Caco-2 (cell line): Measurements from ENCODE around the gene HMGB3. TPM values are rescaled to one million over a fixed set of nuclear protein-coding genes. Genes with fewer than 3 reads are reported as not detected.

Experiments
- BruUV-seq: library from RNA; stranded (reverse); fragments of 400-500 nt; replicated peaks from 2 replicates; lab custom pipeline; 2021; lab: Mats Ljungman, UMichigan
- CTCF ChIA-PET: fragments of 300-600 bp; sonication (Branson Sonifier 250); formaldehyde crosslinking; loops from one replicate; lab custom pipeline; 2022; ENCODE audit warnings: antibody characterized with exemption; lab: Charles Lee
- POLR2A ChIA-PET: fragments of 300-600 bp; sonication (Branson Sonifier 250); formaldehyde crosslinking; loops from one replicate; lab custom pipeline; 2022; ENCODE audit warnings: antibody characterized with exemption; lab: Charles Lee
- DNase-seq, 2 experiments: peaks; one replicate each; pipeline versions ENCODE4 v3.0.0 to v3.0.0-alpha.2; 2020 to 2022
- H3K27me3 ChIP-seq: replicated peaks from 2 replicates; pipeline ENCODE4 v1.6.0; 2011; ENCODE audit warnings: low read length; ENCODE audit not compliant: control insufficient read depth, insufficient read depth
- H3K36me3 ChIP-seq: 2 replicates; pipeline ENCODE4 v1.5.1; 2011; ENCODE audit warnings: low read length; ENCODE audit not compliant: control insufficient read depth, insufficient read depth
- H3K4me1 ChIP-seq: fragments of 250-450 bp; sonication (Bioruptor Pico); 2 replicates; pipeline ENCODE4 v1.5.1; 2020; ENCODE audit warnings: mild to moderate bottlenecking
- H3K4me3 ChIP-seq: 2 replicates; pipeline ENCODE4 v1.5.1; 2011; ENCODE audit warnings: low read depth, mild to moderate bottlenecking, control low read depth, low read length
- H3K9me3 ChIP-seq: fragments of 250-450 bp; sonication (Bioruptor Pico); 2 replicates; pipeline ENCODE4 v1.5.1; 2020; ENCODE audit warnings: mild to moderate bottlenecking, moderate library complexity
- H3K27ac Mint-ChIP-seq: one replicate; pipeline ENCODE4 v1.8.0; 2022; ENCODE audit warnings: mixed read lengths; ENCODE audit not compliant: unreplicated experiment
- H3K27me3 Mint-ChIP-seq: one replicate; pipeline ENCODE4 v1.8.0; 2022; ENCODE audit warnings: mixed read lengths; ENCODE audit not compliant: insufficient read depth, unreplicated experiment
- H3K36me3 Mint-ChIP-seq: one replicate; pipeline ENCODE4 v1.8.0; 2022; ENCODE audit warnings: mild to moderate bottlenecking, mixed read lengths; ENCODE audit not compliant: insufficient read depth, unreplicated experiment
- H3K4me1 Mint-ChIP-seq: one replicate; pipeline ENCODE4 v1.8.0; 2022; ENCODE audit warnings: low read depth, mixed read lengths; ENCODE audit not compliant: unreplicated experiment
- H3K4me3 Mint-ChIP-seq: one replicate; pipeline ENCODE4 v1.8.0; 2022; ENCODE audit warnings: mild to moderate bottlenecking, moderate library complexity, mixed read lengths; ENCODE audit not compliant: unreplicated experiment
- H3K9me3 Mint-ChIP-seq: one replicate; pipeline ENCODE4 v1.8.0; 2022; ENCODE audit warnings: mixed read lengths; ENCODE audit not compliant: unreplicated experiment
- CTCF ChIP-seq, 2 experiments: fragments of 200-600 bp in 1 of 2; IDR thresholded peaks; 1 replicate in 1 of 2; 2 replicates in 1 of 2; pipeline versions ENCODE4 v1.5.1 to v1.8.0; 2011 to 2022; ENCODE audit warnings: antibody characterized with exemption in 1 of 2, control low read depth in 1 of 2, inconsistent platforms in 1 of 2, low read depth in 1 of 2, low read length in 1 of 2, mild to moderate bottlenecking in 1 of 2, moderate library complexity in 1 of 2; ENCODE audit not compliant: insufficient read depth in 1 of 2, severe bottlenecking in 1 of 2, unreplicated experiment in 1 of 2
- intact Hi-C: fragments of 100-400 bp; cut with micrococcal nuclease; formaldehyde crosslinking; loops from one replicate; pipeline ENCODE4 v1.10.0; 2022; ENCODE audit not compliant: unreplicated experiment
- total RNA-seq: library from RNA; stranded (reverse); gene quantifications from 2 replicates; pipeline ENCODE4 v1.2.3, GENCODE V29; 2022

Gene HMGB3
- total RNA-seq, 1 experiment from 2014 or later: 115 TPM

DNA sequence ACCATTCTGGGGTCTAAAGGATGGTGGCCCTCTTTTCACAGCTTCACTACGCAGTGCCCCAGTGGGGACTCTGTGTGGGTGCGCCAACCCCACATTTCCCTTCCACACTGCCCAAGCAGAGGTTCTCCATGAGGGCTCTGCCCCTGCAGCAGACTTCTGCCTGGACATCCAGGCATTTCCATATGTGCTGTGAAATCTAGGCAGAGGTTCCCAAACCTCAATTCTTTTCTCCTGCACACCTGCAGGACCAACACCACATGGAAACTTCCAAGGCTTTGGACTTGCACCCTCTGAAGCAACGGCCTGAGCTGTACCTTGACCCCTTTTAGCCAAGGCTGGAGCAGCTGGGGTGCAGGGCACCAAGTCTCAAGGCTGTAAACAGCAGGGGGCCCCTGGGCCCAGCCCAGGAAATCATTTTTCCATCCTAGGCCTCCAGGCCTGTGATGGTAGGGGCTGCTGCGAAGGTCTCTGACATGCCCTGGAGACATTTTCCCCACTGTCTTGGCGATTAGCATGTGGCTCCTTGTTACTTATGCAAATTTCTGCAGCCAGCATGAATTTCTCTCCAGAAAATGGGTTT is 30.1 kb downstream of the HMGB3 start:
- DNase-seq: no peak
- intact Hi-C loops: no loop called here
- Mint-ChIP-seq H3K4me1 (no peaks in the 10 kb centered on the region), H3K4me3 (no peak overlapping the region), H3K9me3 (no peaks in the 10 kb centered on the region), H3K36me3 (no peaks in the 10 kb centered on the region), H3K27me3 (no peaks in the 10 kb centered on the region), H3K27ac (no peak overlapping the region)
- BruUV-seq: no TSS peak
- ChIA-PET POLR2A (no interaction called here), CTCF (no interaction called here)
- Histone ChIP-seq H3K4me3 (no peak overlapping the region), H3K4me1 (no peaks in the 10 kb centered on the region), H3K36me3 (no peaks in the 10 kb centered on the region), H3K9me3 (no peaks in the 10 kb centered on the region), H3K27me3 (no peaks in the 10 kb centered on the region)
- no peak for TF ChIP-seq CTCF (IDR thresholded peaks at IDR 0.05; ENCODE audit: insufficient read depth in 1 of 2, low read depth in 1 of 2, low read length in 1 of 2, severe bottlenecking in 1 of 2, unreplicated experiment in 1 of 2)

DNA sequence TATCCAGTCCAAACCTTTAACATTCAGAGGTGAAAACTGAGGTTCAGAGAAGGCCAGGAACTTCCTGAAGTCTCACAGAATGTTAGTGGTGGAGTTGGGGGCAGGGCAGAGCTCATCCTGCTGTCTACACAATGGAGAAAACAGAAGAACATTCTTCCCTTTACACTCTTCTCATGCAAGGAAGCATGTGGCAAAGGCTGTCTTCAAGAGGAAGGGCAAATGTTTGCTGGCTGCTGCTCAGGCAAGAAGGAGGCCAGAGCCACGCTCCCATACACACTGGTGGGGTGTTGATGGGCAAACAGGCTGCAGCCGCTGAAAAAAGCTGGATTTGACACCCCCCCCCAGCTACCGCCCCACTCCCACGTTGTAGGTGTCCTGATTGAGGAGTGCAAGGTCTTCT is 32.5 kb downstream of the HMGB3 start:
- no peak for DNase-seq
- H3K9me3 ChIP-seq: no peaks in the 10 kb centered on the region
- H3K27me3 ChIP-seq: no peaks in the 10 kb centered on the region
- intact Hi-C loops: no loop called here
- CTCF ChIA-PET: no interaction called here
- Mint-ChIP-seq H3K27ac (no peak overlapping the region), H3K9me3 (no peaks in the 10 kb centered on the region), H3K4me1 (no peaks in the 10 kb centered on the region), H3K27me3 (no peaks in the 10 kb centered on the region), H3K36me3 (no peaks in the 10 kb centered on the region), H3K4me3 (no peak overlapping the region)
- TF ChIP-seq CTCF (IDR thresholded peaks at IDR 0.05; ENCODE audit: insufficient read depth in 1 of 2, low read depth in 1 of 2, low read length in 1 of 2, severe bottlenecking in 1 of 2, unreplicated experiment in 1 of 2): no peak
- POLR2A ChIA-PET: no interaction called here
- H3K4me3 ChIP-seq: no peak overlapping the region
- BruUV-seq: no TSS peak
- no peaks in the 10 kb centered on the region for H3K4me1 ChIP-seq
- no peaks in the 10 kb centered on the region for H3K36me3 ChIP-seq

- no peak overlapping the region for H3K4me3 ChIP-seq
- H3K27me3 ChIP-seq: no peaks in the 10 kb centered on the region
- no peak overlapping the region for H3K4me3 Mint-ChIP-seq
- no peak for DNase-seq
- H3K36me3 Mint-ChIP-seq: no peaks in the 10 kb centered on the region
- BruUV-seq: no TSS peak
- H3K4me1 ChIP-seq: no peaks in the 10 kb centered on the region
- no peaks in the 10 kb centered on the region for H3K4me1 Mint-ChIP-seq
- no peaks in the 10 kb centered on the region for H3K9me3 Mint-ChIP-seq
- intact Hi-C loops: no loop called here
- no peaks in the 10 kb centered on the region for H3K27me3 Mint-ChIP-seq
- H3K9me3 ChIP-seq: no peaks in the 10 kb centered on the region
- H3K27ac Mint-ChIP-seq: no peak overlapping the region
- CTCF ChIA-PET: no interaction called here
- no peaks in the 10 kb centered on the region for H3K36me3 ChIP-seq
- POLR2A ChIA-PET: no interaction called here
- no peak for TF ChIP-seq CTCF (IDR thresholded peaks at IDR 0.05; ENCODE audit: insufficient read depth in 1 of 2, low read depth in 1 of 2, low read length in 1 of 2, severe bottlenecking in 1 of 2, unreplicated experiment in 1 of 2)
These were observed 36.7 kb downstream of the HMGB3 start for GRCh38 chrX:151019856-151020255.
